DMS 273 (cell line): ENCODE data around the gene ANKLE1.
"Not testable (repeated sequence)": the region's sequence is repeated elsewhere in the genome, so short reads cannot be mapped to it uniquely, and the experiment has no call there.

Source experiments
- DNase-seq: peaks from one replicate; lab custom pipeline; 2025; ENCODE audit not compliant: unreplicated experiment; lab: John Stamatoyannopoulos, UW

ANKLE1 gene

DNA sequence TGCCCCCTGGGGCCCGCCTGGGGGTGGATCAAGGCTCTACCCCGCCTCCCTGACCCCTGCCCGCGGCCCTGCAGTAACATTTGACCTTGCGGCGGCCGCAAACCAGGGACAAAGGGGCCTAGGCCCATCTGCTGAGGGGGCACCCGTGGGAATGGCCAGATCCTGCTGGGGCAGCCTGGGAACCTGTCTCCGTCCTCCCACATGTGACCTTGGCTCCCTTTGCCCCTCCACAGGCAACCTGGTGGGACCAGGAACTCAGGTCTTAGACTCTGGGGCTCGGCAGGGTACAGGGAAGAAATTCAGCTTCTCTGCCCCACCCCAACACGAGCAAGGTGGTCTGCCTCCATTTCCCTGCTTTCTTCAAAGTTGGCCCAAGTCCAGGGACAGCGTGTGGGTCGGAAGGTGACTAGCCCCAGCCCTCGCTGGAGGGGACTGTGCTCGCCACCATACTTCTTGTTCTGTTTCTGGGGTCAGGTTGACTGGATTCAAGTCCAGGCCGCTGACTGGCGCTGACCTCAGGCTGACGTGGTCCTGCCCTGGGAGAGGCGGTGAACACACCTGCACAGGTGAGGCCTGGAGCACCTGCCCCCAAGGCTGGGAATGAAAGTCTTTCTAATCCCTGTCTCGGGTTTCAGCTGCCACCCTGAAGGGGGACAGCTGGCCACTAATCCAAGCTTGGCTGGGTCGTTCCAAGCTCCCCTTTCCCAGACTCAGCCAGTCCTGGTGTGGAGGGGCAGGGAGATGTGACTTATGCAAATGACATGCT is 33.5 kb upstream of the ANKLE1 start:
- peak; percentile 60 for DNase-seq

GRCh38 chr19:17249887-17250548 is 31.7 kb upstream of the ANKLE1 start:
- no peak for DNase-seq

- no peak for DNase-seq
These were observed 27.1 kb upstream of the ANKLE1 start for GRCh38 chr19:17254636-17255035.

- DNase-seq, result peak; percentile 61
These were observed 26.5 kb upstream of the ANKLE1 start for GRCh38 chr19:17255150-17255621.

- DNase-seq, result no peak
These were observed 25.6 kb upstream of the ANKLE1 start for GRCh38 chr19:17256130-17256529.

GRCh38 chr19:17259118-17259780 is 22.5 kb upstream of the ANKLE1 start:
- peak; percentile 75 for DNase-seq

DNA sequence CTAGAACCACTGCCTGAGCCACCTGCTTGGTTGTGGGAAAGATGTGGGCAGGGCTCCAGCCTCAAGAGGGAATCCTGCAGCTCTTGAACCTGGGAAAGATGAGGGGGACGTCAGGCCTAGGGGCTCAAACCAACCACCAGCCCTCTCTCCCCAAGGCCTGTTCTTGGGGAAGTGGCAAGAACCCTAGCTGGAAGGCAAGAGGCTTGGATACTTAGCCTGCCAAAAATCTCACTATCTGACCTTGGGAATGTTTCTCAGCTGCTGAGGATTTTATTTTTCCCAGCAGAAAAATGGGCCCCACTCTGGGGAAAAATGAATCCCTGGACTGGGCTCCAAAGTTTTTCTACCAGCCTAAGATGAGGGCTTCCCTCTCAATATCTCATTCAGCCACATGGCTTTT is 21.8 kb upstream of the ANKLE1 start:
- no peak for DNase-seq

DNA sequence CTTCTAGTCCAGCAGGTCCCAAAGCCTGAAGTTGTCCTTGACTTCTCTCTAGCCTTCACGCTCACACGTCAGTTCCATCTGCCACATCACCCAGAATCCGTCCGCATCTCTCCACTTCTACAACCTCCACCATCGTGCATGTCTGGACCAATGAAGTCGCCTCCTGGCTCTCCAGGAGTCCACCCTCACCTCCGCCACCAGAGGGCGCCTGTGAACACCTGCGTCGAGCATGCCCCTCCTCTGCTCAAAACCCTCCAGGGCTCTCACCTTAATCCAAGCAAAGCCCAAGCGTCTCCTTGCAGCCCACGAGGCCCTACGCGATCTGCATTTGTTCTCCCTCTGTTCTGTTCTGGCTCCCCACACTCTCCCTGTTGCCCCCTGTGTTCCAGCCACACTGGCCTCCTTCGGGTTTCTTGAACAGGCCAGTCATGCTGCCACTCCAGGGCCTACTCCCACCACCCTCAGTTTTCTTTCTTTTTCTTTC is 20.8 kb upstream of the ANKLE1 start:
- peak; percentile 95 for DNase-seq

- DNase-seq, result no peak
These were observed 19.1 kb upstream of the ANKLE1 start for GRCh38 chr19:17262557-17262956.

GRCh38 chr19:17263712-17264640 is 17.7 kb upstream of the ANKLE1 start:
- DNase-seq, result no peak

- no peak for DNase-seq
These were observed 17.1 kb upstream of the ANKLE1 start, which contains the start of gene USHBP1 for GRCh38 chr19:17264641-17264979. Gene USHBP1, minus strand, starts transcription at chr19:17264745. Its CDS starts 446 bp downstream, at chr19:17264299.

DNA sequence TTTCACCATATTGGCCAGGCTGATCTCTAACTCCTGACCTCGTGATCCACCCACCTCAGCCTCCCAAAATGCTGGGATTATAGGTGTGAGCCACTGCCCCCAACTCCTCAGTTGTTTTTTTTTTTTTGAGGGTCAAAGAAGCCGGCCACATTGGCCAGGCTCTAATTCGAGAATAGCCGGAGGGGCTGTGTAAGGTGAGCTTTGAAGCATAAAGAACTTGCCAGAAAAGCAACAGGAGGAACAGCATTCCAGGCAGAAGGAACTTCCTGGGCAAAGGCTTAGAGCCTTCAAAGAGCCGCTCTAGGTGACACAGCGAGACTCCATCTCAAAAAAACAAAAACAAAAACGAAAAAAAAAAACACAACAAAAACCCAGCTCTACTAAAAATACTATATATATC is 15.7 kb upstream of the ANKLE1 start:
- DNase-seq, result no peak

GRCh38 chr19:17266589-17266974 is 15.1 kb upstream of the ANKLE1 start:
- no peak for DNase-seq

DNA sequence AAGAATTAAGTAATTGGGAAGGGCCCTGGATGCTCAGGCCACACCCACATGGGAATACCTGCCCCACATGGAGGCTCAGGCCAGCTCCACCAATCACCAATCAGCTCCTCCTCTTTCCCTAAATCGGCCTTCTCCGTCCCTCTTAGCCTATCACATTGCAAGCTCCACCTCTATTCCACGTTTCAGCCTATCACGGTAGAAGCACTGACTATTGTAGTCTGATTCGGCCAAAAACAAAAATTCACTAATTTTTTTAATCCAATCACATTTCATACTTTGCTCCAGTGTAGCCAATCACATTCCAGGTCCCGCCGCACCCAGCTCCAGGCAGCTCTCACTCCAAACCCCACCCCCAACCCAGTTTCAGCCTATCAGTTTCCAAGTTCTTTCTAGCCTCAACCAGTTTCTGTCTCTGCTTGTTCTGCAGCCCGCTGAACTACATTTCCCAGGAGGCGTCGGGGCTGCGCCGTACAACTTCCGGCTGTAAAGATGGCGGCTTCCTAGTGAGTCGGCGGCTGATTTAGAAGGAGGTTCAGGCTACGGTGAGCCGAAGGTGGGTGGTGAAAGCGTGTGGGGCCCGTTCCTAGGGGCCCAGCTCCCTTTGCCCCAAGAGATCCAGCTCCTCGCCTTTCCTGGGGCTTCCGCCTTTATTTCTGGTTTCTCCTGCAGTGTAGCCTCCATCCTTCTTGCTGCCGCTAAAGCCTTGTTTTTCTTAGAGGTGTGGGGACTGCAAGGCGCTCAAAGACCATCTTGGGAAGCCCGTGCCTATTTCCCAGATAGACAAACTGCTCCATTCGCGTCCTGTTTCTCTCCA is 14.5 kb upstream of the ANKLE1 start, which contains the start of gene BABAM1:
BABAM1 (plus strand) TSS at position 469 of the 814 bp plus-strand sequence. CDS start 1,364 bp downstream, outside the sequence.
- peak; percentile 99 for DNase-seq

DNA sequence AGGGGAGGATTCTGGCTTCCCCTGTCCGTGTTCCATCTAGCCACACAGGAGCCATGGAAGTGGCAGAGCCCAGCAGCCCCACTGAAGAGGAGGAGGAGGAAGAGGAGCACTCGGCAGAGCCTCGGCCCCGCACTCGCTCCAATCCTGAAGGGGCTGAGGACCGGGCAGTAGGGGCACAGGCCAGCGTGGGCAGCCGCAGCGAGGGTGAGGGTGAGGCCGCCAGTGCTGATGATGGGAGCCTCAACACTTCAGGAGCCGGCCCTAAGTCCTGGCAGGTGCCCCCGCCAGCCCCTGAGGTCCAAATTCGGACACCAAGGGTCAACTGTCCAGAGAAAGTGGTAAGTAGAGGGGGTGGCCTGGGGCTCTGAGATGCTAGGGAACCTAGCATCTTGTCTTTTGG is 12.9 kb upstream of the ANKLE1 start:
- no peak for DNase-seq

DNA sequence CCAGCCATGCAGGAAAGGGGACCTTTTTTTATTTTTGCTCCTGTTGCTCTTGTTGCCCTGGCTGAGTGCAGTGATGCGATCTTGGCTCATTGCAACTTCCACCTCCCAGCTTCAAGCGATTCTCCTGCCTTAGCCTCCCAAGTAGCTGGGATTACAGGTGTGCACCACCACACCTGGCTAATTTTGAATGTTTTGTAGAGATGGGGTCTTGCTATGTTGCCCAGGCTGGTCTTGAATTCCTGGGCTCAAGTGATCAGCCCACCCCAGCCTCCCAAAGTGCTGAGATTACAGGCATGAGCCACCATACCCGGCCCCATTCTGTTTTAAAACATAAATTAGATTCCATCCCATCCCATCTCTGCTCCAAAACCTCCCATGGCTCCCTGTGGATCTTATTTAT is 6.8 kb upstream of the ANKLE1 start:
- DNase-seq, result not testable (repeated sequence)

- DNase-seq, result no peak
These were observed 6.1 kb upstream of the ANKLE1 start for GRCh38 chr19:17275441-17276175.

- no peak for DNase-seq
These were observed 2.3 kb upstream of the ANKLE1 start for GRCh38 chr19:17279436-17279835.

GRCh38 chr19:17282488-17283125 is 906 bp downstream of the ANKLE1 start:
- peak; percentile 95 for DNase-seq
